Measurements from ENCODE around the gene CDH1.
"Not testable (repeated sequence)": the region's sequence is repeated elsewhere in the genome, so short reads cannot be mapped to it uniquely, and the experiment has no call there.

CDH1 gene

GRCh38 chr16:68737046-68737729, at the start of gene CDH1:
Gene CDH1 (plus strand): TSS chr16:68737292. CDS start chr16:68737416, 124 bp downstream.
- Mint-ChIP-seq H3K9me3 (no peaks in the 10 kb centered on the region), H3K4me1 (peaks cover 12% of the 10 kb centered on the region), H3K36me3 (no peaks in the 10 kb centered on the region), H3K4me3 (peak within 1 kb of the TSS; percentile 40), H3K27ac (no peak within 1 kb of the TSS)
- DNase-seq (ENCODE audit: low spot score in 2 of 2) (no peak), ATAC-seq (peak; percentile 62)

DNA sequence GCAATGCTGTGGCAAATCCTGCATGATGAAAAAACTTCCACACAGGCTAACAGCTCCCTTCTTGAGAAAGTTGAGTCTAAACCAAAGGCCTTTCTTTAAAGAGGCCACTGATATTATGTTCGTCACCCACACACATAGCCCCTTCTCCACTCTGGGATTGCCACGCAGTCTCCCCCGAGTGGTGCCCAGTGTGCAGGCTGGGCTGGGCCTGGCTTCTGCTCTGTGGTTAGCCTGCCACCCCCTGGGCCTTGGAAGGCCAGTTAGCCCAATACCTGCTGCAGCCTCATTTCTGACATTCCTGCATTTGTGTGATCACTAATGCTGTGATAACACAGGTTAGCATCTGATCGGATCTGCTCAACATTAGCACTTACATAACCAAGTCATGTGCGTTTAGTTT, 47.2 kb upstream of the CDH1 start:
- H3K4me1 Mint-ChIP-seq = no peaks in the 10 kb centered on the region
- H3K4me3 Mint-ChIP-seq = no peak overlapping the region
- no peak for DNase-seq (ENCODE audit: low spot score in 2 of 2)
- ATAC-seq = no peak
- H3K36me3 Mint-ChIP-seq = no peaks in the 10 kb centered on the region
- H3K9me3 Mint-ChIP-seq = no peaks in the 10 kb centered on the region
- H3K27ac Mint-ChIP-seq = no peak overlapping the region

DNA sequence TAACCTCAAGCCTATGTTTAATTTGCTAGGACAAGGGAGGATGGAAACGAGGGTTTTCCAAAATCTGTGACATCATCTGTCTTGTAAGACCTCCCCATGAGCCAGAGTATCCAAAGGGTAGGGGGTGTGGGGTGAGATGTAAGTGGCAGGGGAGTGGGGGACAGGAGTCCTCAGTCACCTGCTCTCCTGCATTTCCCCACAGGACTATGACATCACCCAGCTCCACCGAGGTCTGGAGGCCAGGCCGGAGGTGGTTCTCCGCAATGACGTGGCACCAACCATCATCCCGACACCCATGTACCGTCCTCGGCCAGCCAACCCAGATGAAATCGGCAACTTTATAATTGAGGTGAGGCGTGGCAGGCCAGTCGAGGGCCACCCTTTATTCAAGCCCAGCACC, 41.5 kb upstream of the CDH1 start:
- ATAC-seq = no peak
- H3K4me3 Mint-ChIP-seq = no peak overlapping the region
- DNase-seq (ENCODE audit: low spot score in 2 of 2) = no peak
- no peaks in the 10 kb centered on the region for H3K36me3 Mint-ChIP-seq
- no peaks in the 10 kb centered on the region for H3K9me3 Mint-ChIP-seq
- no peak overlapping the region for H3K27ac Mint-ChIP-seq
- no peaks in the 10 kb centered on the region for H3K4me1 Mint-ChIP-seq

GRCh38 chr16:68696514-68696913, 40.6 kb upstream of the CDH1 start:
- H3K27ac Mint-ChIP-seq = no peak overlapping the region
- no peak for DNase-seq (ENCODE audit: low spot score in 2 of 2)
- no peaks in the 10 kb centered on the region for H3K9me3 Mint-ChIP-seq
- H3K4me3 Mint-ChIP-seq = no peak overlapping the region
- ATAC-seq = no peak
- H3K36me3 Mint-ChIP-seq = no peaks in the 10 kb centered on the region
- no peaks in the 10 kb centered on the region for H3K4me1 Mint-ChIP-seq

DNA sequence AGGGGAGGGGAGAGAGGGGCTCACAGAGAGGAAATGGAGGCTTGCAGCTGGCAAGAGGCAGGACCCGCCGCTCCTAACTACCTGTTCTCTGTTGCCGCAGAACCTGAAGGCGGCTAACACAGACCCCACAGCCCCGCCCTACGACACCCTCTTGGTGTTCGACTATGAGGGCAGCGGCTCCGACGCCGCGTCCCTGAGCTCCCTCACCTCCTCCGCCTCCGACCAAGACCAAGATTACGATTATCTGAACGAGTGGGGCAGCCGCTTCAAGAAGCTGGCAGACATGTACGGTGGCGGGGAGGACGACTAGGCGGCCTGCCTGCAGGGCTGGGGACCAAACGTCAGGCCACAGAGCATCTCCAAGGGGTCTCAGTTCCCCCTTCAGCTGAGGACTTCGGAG, 39.0 kb upstream of the CDH1 start:
- ATAC-seq = no peak
- Mint-ChIP-seq H3K36me3 (no peaks in the 10 kb centered on the region), H3K27ac (no peak overlapping the region), H3K9me3 (no peaks in the 10 kb centered on the region), H3K4me1 (no peaks in the 10 kb centered on the region), H3K4me3 (no peak overlapping the region)
- DNase-seq (ENCODE audit: low spot score in 2 of 2) = no peak

GRCh38 chr16:68700120-68700519, 37.0 kb upstream of the CDH1 start:
- ATAC-seq (no peak), DNase-seq (ENCODE audit: low spot score in 2 of 2) (no peak)
- Mint-ChIP-seq H3K36me3 (no peaks in the 10 kb centered on the region), H3K4me1 (no peaks in the 10 kb centered on the region), H3K27ac (no peak overlapping the region), H3K4me3 (no peak overlapping the region), H3K9me3 (no peaks in the 10 kb centered on the region)

DNA sequence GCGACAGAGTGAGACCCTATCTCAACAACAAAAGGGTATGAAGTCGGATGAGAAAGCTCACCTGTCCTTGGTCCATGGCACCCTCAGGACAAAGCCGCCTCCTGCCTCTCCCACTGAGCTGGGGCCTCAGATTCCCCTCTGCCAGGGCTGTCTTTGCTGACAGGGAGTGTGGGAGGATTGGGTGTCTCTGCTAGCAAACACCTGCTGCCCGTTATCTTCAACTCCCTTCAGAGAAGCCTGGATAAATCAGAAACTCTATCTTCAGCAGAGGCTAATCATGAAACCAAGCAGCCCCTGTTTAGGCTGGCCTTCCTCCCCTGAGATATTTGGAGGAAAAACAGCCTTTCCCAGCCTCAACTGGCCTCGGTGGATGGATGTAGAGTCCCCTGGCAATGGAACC, 36.3 kb upstream of the CDH1 start:
- Mint-ChIP-seq H3K9me3 (no peaks in the 10 kb centered on the region), H3K27ac (no peak overlapping the region), H3K4me1 (no peaks in the 10 kb centered on the region), H3K36me3 (no peaks in the 10 kb centered on the region), H3K4me3 (no peak overlapping the region)
- no peak for DNase-seq (ENCODE audit: low spot score in 2 of 2)
- no peak for ATAC-seq

DNA sequence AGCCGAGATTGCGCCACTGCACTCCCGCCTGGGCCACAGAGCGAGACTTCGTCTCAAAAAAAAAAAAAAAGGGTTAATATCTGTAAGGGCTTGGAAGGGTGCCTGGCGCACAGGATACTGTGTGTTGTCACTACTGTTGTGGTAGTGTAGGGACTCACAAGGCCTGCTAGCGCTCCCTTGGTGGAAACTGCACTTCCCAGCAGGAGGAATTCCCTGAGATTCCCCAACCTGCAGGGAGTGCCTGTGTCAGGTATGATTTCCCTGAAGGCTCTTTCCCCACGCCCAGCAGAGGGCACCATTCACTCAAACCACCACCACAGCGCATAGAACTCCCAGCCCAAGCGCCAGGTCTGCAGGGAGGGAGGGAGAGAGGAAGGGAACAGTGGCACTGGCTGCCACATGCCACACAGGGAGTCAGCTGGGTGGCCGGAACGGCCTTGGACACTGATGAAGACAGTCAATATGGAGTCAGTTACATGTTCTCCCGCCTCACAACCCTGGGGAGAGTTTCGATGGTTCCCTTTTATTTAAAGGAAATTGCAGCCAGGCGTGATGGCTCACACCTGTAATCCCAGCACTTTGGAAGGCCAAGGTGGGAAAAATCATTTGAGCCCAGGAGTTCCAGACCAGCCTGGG, 32.7 kb upstream of the CDH1 start:
- H3K4me3 Mint-ChIP-seq = no peak overlapping the region

GRCh38 chr16:68707340-68708152, 29.5 kb upstream of the CDH1 start:
- H3K36me3 Mint-ChIP-seq = no peaks in the 10 kb centered on the region
- no peaks in the 10 kb centered on the region for H3K9me3 Mint-ChIP-seq
- DNase-seq (ENCODE audit: low spot score in 2 of 2) = no peak
- no peak overlapping the region for H3K4me3 Mint-ChIP-seq
- no peak for ATAC-seq
- no peak overlapping the region for H3K27ac Mint-ChIP-seq
- H3K4me1 Mint-ChIP-seq = peaks cover 11% of the 10 kb centered on the region

More for the DNA sequence above, 32.7 kb upstream of the CDH1 start:
- ATAC-seq (peak; percentile 64), DNase-seq (ENCODE audit: low spot score in 2 of 2) (peak; percentile 39 to 75)
- Mint-ChIP-seq H3K9me3 (no peaks in the 10 kb centered on the region), H3K4me1 (no peaks in the 10 kb centered on the region), H3K36me3 (no peaks in the 10 kb centered on the region), H3K27ac (no peak overlapping the region)

DNA sequence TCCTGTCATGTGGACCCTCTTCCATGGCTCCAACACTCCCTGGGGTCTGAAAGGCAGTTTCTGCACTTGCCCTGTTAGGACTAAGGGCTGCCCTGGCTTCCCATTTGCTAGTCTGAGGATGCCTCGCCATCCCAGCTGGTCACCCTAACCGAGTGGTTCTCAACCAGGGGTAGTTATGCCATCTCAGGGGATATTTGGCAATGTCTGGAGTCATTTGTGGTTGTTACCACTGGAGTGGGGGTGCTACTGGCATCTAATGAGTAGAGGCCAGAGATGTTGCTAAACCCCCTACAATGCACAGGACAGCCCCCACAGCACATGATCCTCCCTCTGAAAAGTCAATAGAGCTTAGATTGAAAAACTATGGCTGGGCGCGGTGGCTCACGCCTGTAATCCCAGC, 26.9 kb upstream of the CDH1 start:
- Mint-ChIP-seq H3K9me3 (no peaks in the 10 kb centered on the region), H3K4me3 (no peak overlapping the region), H3K27ac (no peak overlapping the region), H3K36me3 (no peaks in the 10 kb centered on the region), H3K4me1 (peaks cover 11% of the 10 kb centered on the region)
- no peak for DNase-seq (ENCODE audit: low spot score in 2 of 2)
- ATAC-seq = no peak

GRCh38 chr16:68711421-68712139, 25.5 kb upstream of the CDH1 start:
- peak; percentile 74 for ATAC-seq
- no peak for DNase-seq (ENCODE audit: low spot score in 2 of 2)
- Mint-ChIP-seq H3K27ac (no peak overlapping the region), H3K4me1 (peaks cover 11% of the 10 kb centered on the region), H3K9me3 (no peaks in the 10 kb centered on the region), H3K4me3 (peak overlapping the region; percentile 11), H3K36me3 (no peaks in the 10 kb centered on the region)

GRCh38 chr16:68713361-68713760, 23.7 kb upstream of the CDH1 start:
- ATAC-seq = no peak
- H3K9me3 Mint-ChIP-seq = no peaks in the 10 kb centered on the region
- peaks cover 11% of the 10 kb centered on the region for H3K4me1 Mint-ChIP-seq
- no peak overlapping the region for H3K27ac Mint-ChIP-seq
- no peak overlapping the region for H3K4me3 Mint-ChIP-seq
- no peak for DNase-seq (ENCODE audit: low spot score in 2 of 2)
- H3K36me3 Mint-ChIP-seq = no peaks in the 10 kb centered on the region

DNA sequence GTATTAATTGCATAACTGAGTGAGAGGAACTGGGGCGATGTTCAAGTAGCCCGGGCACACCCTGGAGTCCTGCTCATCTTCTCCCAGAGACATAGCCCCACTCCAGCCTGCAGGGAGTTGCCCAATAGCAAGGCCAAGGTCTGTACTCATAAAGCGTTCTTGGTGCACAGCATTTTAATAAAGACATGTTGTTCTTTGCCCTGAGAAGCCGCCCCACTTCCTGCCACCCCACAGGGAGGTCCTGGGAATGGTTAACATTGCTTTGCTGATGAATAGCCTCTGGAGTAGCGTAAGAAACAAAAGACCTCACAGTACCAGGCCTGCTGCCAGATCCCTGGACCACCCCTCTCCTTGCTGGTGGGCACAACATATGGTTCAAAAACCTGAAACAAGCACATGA, 21.6 kb upstream of the CDH1 start:
- H3K27ac Mint-ChIP-seq = no peak overlapping the region
- ATAC-seq = no peak
- DNase-seq (ENCODE audit: low spot score in 2 of 2) = no peak
- H3K4me1 Mint-ChIP-seq = peaks cover 11% of the 10 kb centered on the region
- no peak overlapping the region for H3K4me3 Mint-ChIP-seq
- no peaks in the 10 kb centered on the region for H3K36me3 Mint-ChIP-seq
- H3K9me3 Mint-ChIP-seq = no peaks in the 10 kb centered on the region

GRCh38 chr16:68716516-68716915, 20.6 kb upstream of the CDH1 start:
- not testable (repeated sequence) for H3K36me3 Mint-ChIP-seq; DNase-seq (ENCODE audit: low spot score in 2 of 2); ATAC-seq; H3K9me3 Mint-ChIP-seq; H3K4me1 Mint-ChIP-seq; H3K4me3 Mint-ChIP-seq; H3K27ac Mint-ChIP-seq

DNA sequence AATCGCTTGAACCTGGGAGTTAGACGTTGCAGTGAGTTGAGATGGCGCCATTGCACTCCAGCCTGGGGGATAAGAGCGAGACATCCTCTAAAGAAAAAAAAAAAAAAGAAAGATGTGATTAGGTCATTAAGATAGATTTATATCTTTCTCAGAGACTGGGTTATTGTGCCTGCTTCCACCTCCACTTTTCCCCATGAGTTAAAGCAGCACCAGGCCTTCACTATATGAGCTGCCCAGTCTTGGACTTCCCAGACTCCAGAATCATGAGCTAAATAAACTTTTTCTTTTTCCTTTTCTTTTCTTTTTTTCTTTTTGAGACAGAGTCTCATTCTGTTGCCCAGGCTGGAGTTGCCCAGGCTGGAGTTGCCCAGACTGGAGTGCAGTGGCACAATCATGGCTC, 19.4 kb upstream of the CDH1 start:
- no peaks in the 10 kb centered on the region for H3K9me3 Mint-ChIP-seq
- H3K36me3 Mint-ChIP-seq = no peaks in the 10 kb centered on the region
- no peak overlapping the region for H3K27ac Mint-ChIP-seq
- no peaks in the 10 kb centered on the region for H3K4me1 Mint-ChIP-seq
- ATAC-seq (no peak), DNase-seq (ENCODE audit: low spot score in 2 of 2) (no peak)
- no peak overlapping the region for H3K4me3 Mint-ChIP-seq

Measured in stimulated activated effector memory CD8-positive, alpha-beta T cell treated with anti-CD3 and anti-CD28 coated beads, Interleukin-12 subunit alpha, Interleukin-12 subunit beta, amount 100 ng/mL, for 72 hours (primary cell).